Measurements from ENCODE around the gene LRRK1.

- TF ChIP-seq CTCF (IDR thresholded peaks at IDR 0.05) = no peak
- TF ChIP-seq ZNF263 (CRISPR knock-in tag; IDR thresholded peaks at IDR 0.05; ENCODE audit: low read depth) = no peak
- no peak for TF ChIP-seq ZNF121 (CRISPR knock-in tag; IDR thresholded peaks at IDR 0.05)
- no peak for TF ChIP-seq ZBTB43 (CRISPR knock-in tag; IDR thresholded peaks at IDR 0.05)
- TF ChIP-seq GABPB1 (CRISPR knock-in tag; IDR thresholded peaks at IDR 0.05) = no peak
- TF ChIP-seq MAX (CRISPR knock-in tag; IDR thresholded peaks at IDR 0.05) = no peak
Observed at GRCh38 chr15:100940767-100941379, 21.7 kb downstream of the LRRK1 start.

Data from WTC11 (cell line).